K562 (cell line): Measurements from ENCODE around the gene TRIM62. TPM values are rescaled to one million over a fixed set of nuclear protein-coding genes. Genes with fewer than 3 reads are reported as not detected.
A peak's percentile ranks its signal among the peaks of the same experiment; 100 is the strongest.

Source experiments
- BRCA1 ChIP-seq, 2 experiments: fragments of 450-650 bp in 1 of 2; sonication (generic) in 1 of 2; formaldehyde crosslinking in 1 of 2; IDR thresholded peaks; 2 replicates each; pipeline versions ENCODE4 v1.5.0 to v1.6.1; 2017 to 2020; ENCODE audit warnings: mild to moderate bottlenecking in 1 of 2, missing genetic modification reagents in 1 of 2
- CREBBP ChIP-seq: IDR thresholded peaks from one replicate; pipeline ENCODE4 v1.6.1; 2012; ENCODE audit warnings: low read depth, mild to moderate bottlenecking, control low read depth, inconsistent platforms, low read length
- EHMT2 ChIP-seq: fragments of 450-650 bp; IDR thresholded peaks from 2 replicates; pipeline ENCODE4 v1.6.1; 2018; ENCODE audit warnings: antibody characterized with exemption
- ERF ChIP-seq: fragments of 450-650 bp; formaldehyde crosslinking; IDR thresholded peaks from 2 replicates; pipeline ENCODE4 v1.4.0; 2020; ENCODE audit warnings: mild to moderate bottlenecking, mixed read lengths
- JUN ChIP-seq, 2 experiments: sonication (generic) in 1 of 2; formaldehyde crosslinking in 1 of 2; IDR thresholded peaks; 2 replicates each; pipeline versions ENCODE4 v1.6.1 to v1.8.0; 2012 to 2022; ENCODE audit warnings: borderline replicate concordance in 2 of 2, mild to moderate bottlenecking in 2 of 2, improper control_type of control experiment in 1 of 2, low read depth in 1 of 2, low read length in 1 of 2, missing genetic modification reagents in 1 of 2
- NFATC3 ChIP-seq: fragments of 450-650 bp; IDR thresholded peaks from 2 replicates; pipeline ENCODE4 v1.6.1; 2017; ENCODE audit warnings: mild to moderate bottlenecking
- TCF7 ChIP-seq: sonication (generic); IDR thresholded peaks from 2 replicates; pipeline ENCODE4 v1.6.1; 2016; ENCODE audit warnings: antibody characterized with exemption, borderline replicate concordance
- ZKSCAN8 ChIP-seq: fragments of 200-800 bp; sonication (Bioruptor generic); IDR thresholded peaks from 2 replicates; pipeline ENCODE4 v1.6.1; 2016; ENCODE audit warnings: missing genetic modification characterization, missing compliant biosample characterization
- polyA plus RNA-seq, 8 experiments: library from polyadenylated mRNA; depleted of rRNA in 4 of 8; stranded (reverse) in 5 of 8; unstranded in 3 of 8; fragments of >200 nt; fragmentation: Nextera tagmentation in 2 of 8; fragmentation: Illumina TruSeq in 1 of 8; extraction: Ambion mirVana in 2 of 8; extraction: Trizol in 1 of 8; gene quantifications; 2 replicates each; pipeline versions ENCODE4 v1.2.1 to v1.2.3, GENCODE V29; 2011 to 2014; ENCODE audit warnings: inconsistent platforms in 1 of 8, missing spikeins in 1 of 8
- total RNA-seq, 7 experiments: library from RNA; depleted of rRNA in 6 of 7; stranded (reverse); fragments of >200 nt in 6 of 7; fragmentation: Illumina TruSeq in 2 of 7; extraction: Trizol in 2 of 7; gene quantifications; 2 replicates each; pipeline versions ENCODE4 v1.2.1 to v1.2.3, GENCODE V29; 2011 to 2021; ENCODE audit warnings: low replicate concordance in 1 of 7
- TF ChIP-seq, protein P1 (sequence below): fragments of 150-350 bp; conservative IDR thresholded peaks from 2 replicates; pipeline ENCODE4 v1.6.1; 2014; ENCODE audit warnings: low read length
- TF ChIP-seq, protein P2 (sequence below), 2 experiments: fragments of 250-450 bp in 1 of 2; fragments of 450-650 bp in 1 of 2; sonication (Bioruptor Pico) in 1 of 2; IDR thresholded peaks; 2 replicates each; pipeline versions ENCODE4 v1.6.1 to v1.8.0; 2016 to 2021; ENCODE audit warnings: mild to moderate bottlenecking in 2 of 2, moderate library complexity in 2 of 2, missing compliant biosample characterization in 1 of 2, missing genetic modification characterization in 1 of 2
- TF ChIP-seq, protein P3 (sequence below): fragments of 250-450 bp; sonication (Bioruptor Pico); IDR thresholded peaks from 2 replicates; pipeline ENCODE4 v1.8.0; 2022; ENCODE audit warnings: moderate library complexity, mild to moderate bottlenecking, inconsistent platforms
- TF ChIP-seq, protein P4 (sequence below): fragments of 450-650 bp; IDR thresholded peaks from 2 replicates; pipeline ENCODE4 v1.6.1; 2016; ENCODE audit warnings: low read depth

TRIM62 gene
- total and polyA plus RNA-seq, 9 of the 15 experiments (the other 6 are each of a cell fraction or from before 2014, with no cell fraction given): 0.18 to 2.3 (median 0.52) TPM

DNA sequence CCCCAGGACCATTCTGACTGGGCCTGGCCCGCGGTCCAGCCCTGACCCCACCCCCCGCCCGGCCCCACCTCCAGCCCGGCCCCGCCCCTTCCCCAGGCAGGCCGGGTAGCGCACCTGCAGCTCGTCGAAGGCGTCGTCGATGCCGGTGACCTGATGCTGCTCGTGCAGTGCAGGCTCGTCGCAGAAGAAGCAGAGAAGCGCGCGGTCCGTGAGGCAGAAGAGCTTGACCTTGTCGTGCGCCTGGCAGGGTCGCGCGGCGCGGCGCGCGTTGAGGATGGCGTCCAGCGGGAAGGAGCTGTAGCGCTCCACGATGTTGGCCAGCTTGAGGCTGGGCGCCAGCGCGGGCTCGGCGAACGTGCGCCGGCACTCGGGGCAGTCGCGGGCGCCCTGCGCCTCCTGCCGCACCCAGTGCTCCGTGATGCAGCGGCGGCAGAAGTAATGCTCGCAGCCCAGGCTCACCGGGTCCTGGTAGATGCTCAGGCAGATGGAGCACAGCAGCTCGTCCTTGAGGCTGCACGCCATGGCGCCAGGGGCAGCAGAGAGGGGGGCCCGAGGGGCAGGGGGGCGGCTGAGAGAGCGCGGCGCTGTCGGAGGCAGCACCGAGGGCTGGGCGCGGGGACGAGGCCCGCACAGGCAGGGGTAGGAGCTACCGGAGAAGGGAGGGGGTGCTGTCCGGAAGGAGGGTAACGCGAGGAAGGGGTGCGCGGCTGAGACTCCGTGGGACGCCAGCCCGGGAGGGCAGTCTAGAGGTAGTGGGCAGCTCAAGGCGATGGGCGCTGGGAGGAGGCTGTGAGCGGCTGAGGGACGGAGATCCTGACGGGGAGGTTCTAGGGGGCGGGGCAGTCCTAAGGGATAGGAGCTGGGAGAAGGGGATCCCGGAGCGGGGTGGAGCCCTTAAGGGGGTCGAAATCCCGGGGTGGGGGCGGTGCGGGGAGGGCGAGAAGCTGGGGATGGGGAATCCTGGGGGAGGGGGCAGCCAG lies 642 bp downstream of the TRIM62 start (continued):
- TF ChIP-seq, protein P1, sequence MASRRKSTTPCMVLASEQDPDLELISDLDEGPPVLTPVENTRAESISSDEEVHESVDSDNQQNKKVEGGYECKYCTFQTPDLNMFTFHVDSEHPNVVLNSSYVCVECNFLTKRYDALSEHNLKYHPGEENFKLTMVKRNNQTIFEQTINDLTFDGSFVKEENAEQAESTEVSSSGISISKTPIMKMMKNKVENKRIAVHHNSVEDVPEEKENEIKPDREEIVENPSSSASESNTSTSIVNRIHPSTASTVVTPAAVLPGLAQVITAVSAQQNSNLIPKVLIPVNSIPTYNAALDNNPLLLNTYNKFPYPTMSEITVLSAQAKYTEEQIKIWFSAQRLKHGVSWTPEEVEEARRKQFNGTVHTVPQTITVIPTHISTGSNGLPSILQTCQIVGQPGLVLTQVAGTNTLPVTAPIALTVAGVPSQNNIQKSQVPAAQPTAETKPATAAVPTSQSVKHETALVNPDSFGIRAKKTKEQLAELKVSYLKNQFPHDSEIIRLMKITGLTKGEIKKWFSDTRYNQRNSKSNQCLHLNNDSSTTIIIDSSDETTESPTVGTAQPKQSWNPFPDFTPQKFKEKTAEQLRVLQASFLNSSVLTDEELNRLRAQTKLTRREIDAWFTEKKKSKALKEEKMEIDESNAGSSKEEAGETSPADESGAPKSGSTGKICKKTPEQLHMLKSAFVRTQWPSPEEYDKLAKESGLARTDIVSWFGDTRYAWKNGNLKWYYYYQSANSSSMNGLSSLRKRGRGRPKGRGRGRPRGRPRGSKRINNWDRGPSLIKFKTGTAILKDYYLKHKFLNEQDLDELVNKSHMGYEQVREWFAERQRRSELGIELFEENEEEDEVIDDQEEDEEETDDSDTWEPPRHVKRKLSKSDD: no peak
- TF ChIP-seq JUN (IDR thresholded peaks at IDR 0.05; ENCODE audit: borderline replicate concordance, low read depth, low read length): no peak
- TF ChIP-seq JUN (CRISPR knock-in tag; IDR thresholded peaks at IDR 0.05; ENCODE audit: borderline replicate concordance): peak; percentile 44; the same call in 1 of the 2 replicates
- TF ChIP-seq ERF (CRISPR knock-in tag): peak; percentile 71; the same call in 1 of the 2 replicates
- TF ChIP-seq, protein P2, sequence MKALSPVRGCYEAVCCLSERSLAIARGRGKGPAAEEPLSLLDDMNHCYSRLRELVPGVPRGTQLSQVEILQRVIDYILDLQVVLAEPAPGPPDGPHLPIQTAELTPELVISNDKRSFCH (CRISPR knock-in tag; IDR thresholded peaks at IDR 0.05): no peak
- TF ChIP-seq, protein P2 (tag; IDR thresholded peaks at IDR 0.05): peak; percentile 54; the same call in 1 of the 2 replicates
- TF ChIP-seq CREBBP: no peak
- TF ChIP-seq, protein P3, sequence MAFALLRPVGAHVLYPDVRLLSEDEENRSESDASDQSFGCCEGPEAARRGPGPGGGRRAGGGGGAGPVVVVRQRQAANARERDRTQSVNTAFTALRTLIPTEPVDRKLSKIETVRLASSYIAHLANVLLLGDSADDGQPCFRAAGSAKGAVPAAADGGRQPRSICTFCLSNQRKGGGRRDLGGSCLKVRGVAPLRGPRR (CRISPR knock-in tag): no peak
- no peak for TF ChIP-seq EHMT2
- TF ChIP-seq ZKSCAN8: no peak
- TF ChIP-seq BRCA1 (IDR thresholded peaks at IDR 0.05): no peak
- TF ChIP-seq BRCA1 (CRISPR knock-in tag; IDR thresholded peaks at IDR 0.05): no peak
- no peak for TF ChIP-seq NFATC3
- no peak for TF ChIP-seq TCF7
- TF ChIP-seq, protein P4, sequence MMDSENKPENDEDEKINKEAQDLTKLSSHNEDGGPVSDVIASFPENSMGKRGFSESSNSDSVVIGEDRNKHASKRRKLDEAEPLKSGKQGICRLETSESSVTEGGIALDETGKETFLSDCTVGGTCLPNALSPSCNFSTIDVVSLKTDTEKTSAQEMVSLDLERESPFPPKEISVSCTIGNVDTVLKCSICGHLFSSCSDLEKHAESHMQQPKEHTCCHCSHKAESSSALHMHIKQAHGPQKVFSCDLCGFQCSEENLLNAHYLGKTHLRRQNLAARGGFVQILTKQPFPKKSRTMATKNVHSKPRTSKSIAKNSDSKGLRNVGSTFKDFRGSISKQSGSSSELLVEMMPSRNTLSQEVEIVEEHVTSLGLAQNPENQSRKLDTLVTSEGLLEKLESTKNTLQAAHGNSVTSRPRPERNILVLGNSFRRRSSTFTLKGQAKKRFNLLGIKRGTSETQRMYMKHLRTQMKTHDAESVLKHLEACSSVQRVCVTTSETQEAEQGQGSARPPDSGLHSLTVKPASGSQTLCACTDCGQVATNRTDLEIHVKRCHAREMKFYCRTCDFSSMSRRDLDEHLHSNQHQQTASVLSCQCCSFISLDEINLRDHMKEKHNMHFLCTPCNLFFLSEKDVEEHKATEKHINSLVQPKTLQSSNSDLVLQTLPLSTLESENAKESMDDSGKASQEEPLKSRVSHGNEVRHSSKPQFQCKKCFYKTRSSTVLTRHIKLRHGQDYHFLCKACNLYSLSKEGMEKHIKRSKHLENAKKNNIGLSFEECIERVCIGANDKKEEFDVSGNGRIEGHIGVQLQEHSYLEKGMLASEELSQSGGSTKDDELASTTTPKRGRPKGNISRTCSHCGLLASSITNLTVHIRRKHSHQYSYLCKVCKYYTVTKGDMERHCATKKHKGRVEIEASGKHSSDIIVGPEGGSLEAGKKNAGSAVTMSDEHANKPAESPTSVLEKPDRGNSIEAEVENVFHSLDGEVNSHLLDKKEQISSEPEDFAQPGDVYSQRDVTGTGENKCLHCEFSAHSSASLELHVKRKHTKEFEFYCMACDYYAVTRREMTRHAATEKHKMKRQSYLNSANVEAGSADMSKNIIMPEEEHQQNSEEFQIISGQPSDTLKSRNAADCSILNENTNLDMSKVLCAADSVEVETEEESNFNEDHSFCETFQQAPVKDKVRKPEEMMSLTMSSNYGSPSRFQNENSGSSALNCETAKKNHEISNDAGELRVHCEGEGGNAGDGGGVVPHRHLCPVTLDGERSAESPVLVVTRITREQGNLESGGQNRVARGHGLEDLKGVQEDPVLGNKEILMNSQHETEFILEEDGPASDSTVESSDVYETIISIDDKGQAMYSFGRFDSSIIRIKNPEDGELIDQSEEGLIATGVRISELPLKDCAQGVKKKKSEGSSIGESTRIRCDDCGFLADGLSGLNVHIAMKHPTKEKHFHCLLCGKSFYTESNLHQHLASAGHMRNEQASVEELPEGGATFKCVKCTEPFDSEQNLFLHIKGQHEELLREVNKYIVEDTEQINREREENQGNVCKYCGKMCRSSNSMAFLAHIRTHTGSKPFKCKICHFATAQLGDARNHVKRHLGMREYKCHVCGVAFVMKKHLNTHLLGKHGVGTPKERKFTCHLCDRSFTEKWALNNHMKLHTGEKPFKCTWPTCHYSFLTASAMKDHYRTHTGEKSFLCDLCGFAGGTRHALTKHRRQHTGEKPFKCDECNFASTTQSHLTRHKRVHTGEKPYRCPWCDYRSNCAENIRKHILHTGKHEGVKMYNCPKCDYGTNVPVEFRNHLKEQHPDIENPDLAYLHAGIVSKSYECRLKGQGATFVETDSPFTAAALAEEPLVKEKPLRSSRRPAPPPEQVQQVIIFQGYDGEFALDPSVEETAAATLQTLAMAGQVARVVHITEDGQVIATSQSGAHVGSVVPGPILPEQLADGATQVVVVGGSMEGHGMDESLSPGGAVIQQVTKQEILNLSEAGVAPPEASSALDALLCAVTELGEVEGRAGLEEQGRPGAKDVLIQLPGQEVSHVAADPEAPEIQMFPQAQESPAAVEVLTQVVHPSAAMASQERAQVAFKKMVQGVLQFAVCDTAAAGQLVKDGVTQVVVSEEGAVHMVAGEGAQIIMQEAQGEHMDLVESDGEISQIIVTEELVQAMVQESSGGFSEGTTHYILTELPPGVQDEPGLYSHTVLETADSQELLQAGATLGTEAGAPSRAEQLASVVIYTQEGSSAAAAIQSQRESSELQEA: no peak
